HepG2 (cell line): Measurements from ENCODE around the gene NTPCR. TPM values are rescaled to one million over a fixed set of nuclear protein-coding genes. Genes with fewer than 3 reads are reported as not detected.

Source experiments
- ATAC-seq: fragments of 200-7000 bp; cut with Tn5 transposase; 3 replicates; pipeline ENCODE4 v1.9.1; 2020; ENCODE audit warnings: mild to moderate bottlenecking, moderate library complexity
- BruUV-seq: library from RNA; stranded (reverse); fragments of 400-500 nt; replicated peaks from 2 replicates; lab custom pipeline; 2021; lab: Mats Ljungman, UMichigan
- CTCF ChIA-PET: fragments of 300-600 bp; formaldehyde crosslinking; extraction: SDS; loops from one replicate; lab custom pipeline; 2021; ENCODE audit warnings: low total read pairs, inconsistent platforms, low intra/inter-chr PET ratio; lab: Yijun Ruan, JAX
- POLR2A ChIA-PET: fragments of 350-600 bp; sonication (Branson Sonifier 250); formaldehyde crosslinking; loops from one replicate; lab custom pipeline; 2020; ENCODE audit warnings: antibody characterized with exemption, inconsistent platforms; lab: Yijun Ruan, JAX
- DNase-seq: peaks from one replicate; pipeline ENCODE4 v3.0.0-alpha.2; 2015; ENCODE audit warnings: low spot score
- FAIRE-seq: peaks from 3 replicates; lab custom pipeline; 2011; peaks lifted over from hg19 to GRCh38; lab: Jason Lieb, UNC
- H2AFZ ChIP-seq: one replicate; pipeline ENCODE4 v1.6.1; 2011; ENCODE audit warnings: low read length, inconsistent platforms
- H3K27ac ChIP-seq: fragments of 300-600 bp; 3 replicates; pipeline ENCODE4 v1.8.0; 2011; ENCODE audit warnings: mixed run types, mild to moderate bottlenecking, mixed read lengths, low read length, inconsistent platforms; ENCODE audit not compliant: insufficient read depth; ENCODE audit errors: extremely low read length
- H3K27me3 ChIP-seq, 2 experiments: fragments of 200-600 bp in 1 of 2; 2 replicates in 1 of 2; 3 replicates in 1 of 2; pipeline versions ENCODE4 v1.6.0 to v1.8.0; 2011; ENCODE audit warnings: low read length in 2 of 2, mild to moderate bottlenecking in 2 of 2, moderate library complexity in 2 of 2, inconsistent platforms in 1 of 2; ENCODE audit not compliant: insufficient read depth in 2 of 2, control insufficient read depth in 1 of 2
- H3K36me3 ChIP-seq, 2 experiments: fragments of 200-600 bp in 1 of 2; replicated peaks in 1 of 2; 2 replicates in 1 of 2; 3 replicates in 1 of 2; pipeline versions ENCODE4 v1.5.1 to v1.8.0; 2011; ENCODE audit warnings: low read length in 2 of 2, inconsistent platforms in 1 of 2; ENCODE audit not compliant: insufficient read depth in 2 of 2, control insufficient read depth in 1 of 2
- H3K4me1 ChIP-seq: 2 replicates; pipeline ENCODE4 v1.5.1; 2012; ENCODE audit warnings: low read length, inconsistent platforms; ENCODE audit not compliant: insufficient read depth
- H3K4me2 ChIP-seq: 2 replicates; pipeline ENCODE4 v1.6.0; 2011; ENCODE audit warnings: low read depth, low read length, inconsistent platforms
- H3K4me3 ChIP-seq, 3 experiments: fragments of 200-600 bp in 1 of 3; sonication (generic), shearing (Covaris generic) in 1 of 3; replicated peaks in 1 of 3; 2 replicates each; pipeline ENCODE4 v1.5.1; 2011 to 2016; ENCODE audit warnings: low read length in 3 of 3, inconsistent platforms in 2 of 3, low read depth in 2 of 3, mild to moderate bottlenecking in 2 of 3, control low read depth in 1 of 3, mixed read lengths in 1 of 3; ENCODE audit not compliant: insufficient read depth in 1 of 3
- H3K79me2 ChIP-seq: one replicate; pipeline ENCODE4 v1.6.1; 2011; ENCODE audit warnings: low read length, inconsistent platforms; ENCODE audit not compliant: insufficient read depth
- H3K9ac ChIP-seq: 2 replicates; pipeline ENCODE4 v1.6.0; 2011; ENCODE audit warnings: mild to moderate bottlenecking, low read depth, low read length, inconsistent platforms; ENCODE audit not compliant: insufficient read depth
- H3K9me3 ChIP-seq: 2 replicates; pipeline ENCODE4 v1.5.1; 2012; ENCODE audit warnings: mild to moderate bottlenecking, low read length
- H4K20me1 ChIP-seq: 2 replicates; pipeline ENCODE4 v1.6.0; 2011; ENCODE audit warnings: inconsistent platforms, mild to moderate bottlenecking, low read length, moderate library complexity; ENCODE audit not compliant: insufficient read depth
- BATF2 ChIP-seq: sonication (generic); formaldehyde crosslinking; IDR thresholded peaks from 2 replicates; pipeline ENCODE4 v1.8.0; 2022; ENCODE audit warnings: mild to moderate bottlenecking, missing genetic modification reagents, moderate library complexity
- BORCS8-MEF2B ChIP-seq: sonication (generic); formaldehyde crosslinking; IDR thresholded peaks from 2 replicates; pipeline ENCODE4 v1.8.0; 2022; ENCODE audit warnings: mild to moderate bottlenecking, missing genetic modification reagents
- ETV6 ChIP-seq: sonication (generic); formaldehyde crosslinking; conservative IDR thresholded peaks from 2 replicates; pipeline ENCODE4 v1.4.0; 2020; ENCODE audit warnings: missing genetic modification reagents
- KLF6 ChIP-seq: IDR thresholded peaks from 2 replicates; pipeline ENCODE4 v1.8.0; 2016; ENCODE audit warnings: missing biosample characterization, missing genetic modification reagents
- NFE2L1 ChIP-seq: sonication (generic); formaldehyde crosslinking; IDR thresholded peaks from 2 replicates; pipeline ENCODE4 v1.4.0; 2020; ENCODE audit warnings: missing genetic modification reagents, mild to moderate bottlenecking, borderline replicate concordance
- TCF7 ChIP-seq: sonication (generic); IDR thresholded peaks from 2 replicates; pipeline ENCODE4 v1.6.1; 2016; ENCODE audit warnings: antibody characterized with exemption, low read depth
- TIGD3 ChIP-seq: sonication (generic); formaldehyde crosslinking; IDR thresholded peaks from 2 replicates; pipeline ENCODE4 v1.5.1; 2020; ENCODE audit warnings: mild to moderate bottlenecking, missing genetic modification reagents, borderline replicate concordance
- WIZ ChIP-seq: sonication (generic); formaldehyde crosslinking; IDR thresholded peaks from 2 replicates; pipeline ENCODE4 v1.5.1; 2020; ENCODE audit warnings: mild to moderate bottlenecking, missing genetic modification reagents
- ZBTB1 ChIP-seq: sonication (generic); formaldehyde crosslinking; IDR thresholded peaks from 2 replicates; pipeline ENCODE4 v1.4.0; 2020; ENCODE audit warnings: missing genetic modification reagents, borderline replicate concordance
- ZFP36L2 ChIP-seq: sonication (generic); formaldehyde crosslinking; IDR thresholded peaks from 2 replicates; pipeline ENCODE4 v1.4.0; 2020; ENCODE audit warnings: missing genetic modification reagents
- ZNF138 ChIP-seq: sonication (generic); formaldehyde crosslinking; IDR thresholded peaks from 2 replicates; pipeline ENCODE4 v1.5.0; 2020; ENCODE audit warnings: mild to moderate bottlenecking, low read depth, missing genetic modification reagents
- ZNF567 ChIP-seq: sonication (generic); formaldehyde crosslinking; IDR thresholded peaks from 2 replicates; pipeline ENCODE4 v1.8.1; 2023; ENCODE audit warnings: mild to moderate bottlenecking, missing genetic modification reagents, borderline replicate concordance
- ZNF709 ChIP-seq: sonication (generic); formaldehyde crosslinking; IDR thresholded peaks from 2 replicates; pipeline ENCODE4 v1.5.0; 2020; ENCODE audit warnings: mild to moderate bottlenecking, missing genetic modification reagents
- WGBS: methylation state at CpG from one replicate; pipeline ENCODE4 v1.1.6; 2017; ENCODE audit warnings: low lambda C conversion rate; 5-methylcytosine and 5-hydroxymethylcytosine counted together
- in situ Hi-C: cut with HindIII; loops from 2 replicates; pipeline ENCODE4 v1.10.0; 2017; ENCODE audit warnings: low pct_unique_long_range_greater_than_20kb; ENCODE audit not compliant: extremely low pct_ligation_motif_present
- intact Hi-C: fragments of 100-400 bp; cut with micrococcal nuclease; formaldehyde crosslinking; loops from one replicate; pipeline ENCODE4 v1.10.0; 2022; ENCODE audit not compliant: unreplicated experiment
- polyA plus RNA-seq, 8 experiments: library from polyadenylated mRNA; depleted of rRNA in 3 of 8; stranded (reverse) in 7 of 8; unstranded in 1 of 8; fragments of >200 nt; fragmentation: Illumina TruSeq in 4 of 8; extraction: Trizol in 4 of 8; gene quantifications; 2 replicates each; pipeline versions ENCODE4 v1.2.1 to v1.2.3, GENCODE V29; 2011 to 2016; ENCODE audit warnings: low read depth in 4 of 8, missing spikeins in 1 of 8, mixed read lengths in 1 of 8; ENCODE audit not compliant: insufficient read depth in 1 of 8
- total RNA-seq, 5 experiments: library from RNA; depleted of rRNA; stranded (reverse); fragments of >200 nt; fragmentation: Illumina TruSeq; extraction: Trizol; gene quantifications; 2 replicates each; pipeline ENCODE4 v1.2.3, GENCODE V29; 2016; ENCODE audit warnings: low read depth in 1 of 5

Gene NTPCR
- total and polyA plus RNA-seq, 2 of the 13 experiments (the other 11 are each of a cell fraction or from before 2014, with no cell fraction given), result 11.7 to 47.0 TPM

GRCh38 chr1:232980986-232981560, 30.7 kb downstream of the NTPCR start:
- Histone ChIP-seq H3K9ac (no peak overlapping the region), H3K36me3 (peaks cover 8 to 22% of the 10 kb centered on the region in 2 experiments; a peak in 3 of 5 replicates), H3K27ac (no peak overlapping the region), H2AFZ (no peak overlapping the region), H3K79me2 (no peaks in the 10 kb centered on the region), H3K9me3 (no peaks in the 10 kb centered on the region), H3K27me3 (no peaks in the 10 kb centered on the region), H3K4me2 (no peak overlapping the region), H3K4me1 (no peaks in the 10 kb centered on the region), H3K4me3 (no peak overlapping the region), H4K20me1 (no peaks in the 10 kb centered on the region)
- TF ChIP-seq ZNF709 (CRISPR knock-in tag), result no peak
- TF ChIP-seq NFE2L1 (CRISPR knock-in tag), result no peak
- TF ChIP-seq TCF7, result no peak
- no peak for TF ChIP-seq ZBTB1 (CRISPR knock-in tag)
- no peak for FAIRE-seq
- POLR2A ChIA-PET, result no interaction called here
- 96% methylated on average over 9 of the region's 9 CpGs for WGBS
- in situ Hi-C loops, result no loop called here
- no peak for DNase-seq
- BruUV-seq, result no TSS peak
- intact Hi-C loops, result no loop called here
- CTCF ChIA-PET, result no interaction called here
- no peak for ATAC-seq

GRCh38 chr1:232982238-232982944, 32.0 kb downstream of the NTPCR start:
- WGBS, result 94% methylated on average over 13 of the region's 13 CpGs
- FAIRE-seq (no peak), DNase-seq (no peak)
- no peak for TF ChIP-seq BATF2 (CRISPR knock-in tag)
- no peak for TF ChIP-seq TIGD3 (CRISPR knock-in tag)
- no peak for TF ChIP-seq WIZ
- no peak for TF ChIP-seq ZNF567 (CRISPR knock-in tag)
- TF ChIP-seq ETV6, result no peak
- no peak for TF ChIP-seq ZFP36L2 (CRISPR knock-in tag)
- TF ChIP-seq KLF6 (CRISPR knock-in tag), result no peak
- TF ChIP-seq BORCS8-MEF2B (CRISPR knock-in tag), result no peak
- TF ChIP-seq ZNF138, result no peak

More at GRCh38 chr1:232982238-232982944, 32.0 kb downstream of the NTPCR start:
- Histone ChIP-seq H3K4me3 (no peak overlapping the region), H3K9me3 (no peaks in the 10 kb centered on the region), H3K9ac (no peak overlapping the region), H3K27me3 (no peaks in the 10 kb centered on the region), H2AFZ (no peak overlapping the region), H3K79me2 (no peaks in the 10 kb centered on the region), H3K4me1 (no peaks in the 10 kb centered on the region), H3K4me2 (no peak overlapping the region), H4K20me1 (no peaks in the 10 kb centered on the region), H3K36me3 (peaks cover 2 to 9% of the 10 kb centered on the region in 2 experiments; a peak in 1 of 5 replicates), H3K27ac (no peak overlapping the region)
- in situ Hi-C loops (no loop called here), intact Hi-C loops (no loop called here)
- ATAC-seq, result no peak
- POLR2A ChIA-PET, result interaction anchor here (0.7 kb wide), 1 partner anchor 46 kb away, joined by 3 read pairs; no protein-coding TSS in a partner anchor
- no TSS peak for BruUV-seq
- CTCF ChIA-PET, result no interaction called here
